HepG2 (cell line): ENCODE measurements around the gene LMTK2. TPM values are rescaled to one million over a fixed set of nuclear protein-coding genes. Genes with fewer than 3 reads are reported as not detected.

ENCODE experiments used
- ARID4A ChIP-seq: sonication (generic); formaldehyde crosslinking; IDR thresholded peaks from 2 replicates; pipeline ENCODE4 v1.5.0; 2020; ENCODE audit warnings: mild to moderate bottlenecking, missing genetic modification reagents, borderline replicate concordance
- FOXK1 ChIP-seq: sonication (generic); formaldehyde crosslinking; IDR thresholded peaks from 2 replicates; pipeline ENCODE4 v1.4.0; 2020; ENCODE audit warnings: low read depth, missing genetic modification reagents, borderline replicate concordance
- GZF1 ChIP-seq: sonication (generic); formaldehyde crosslinking; IDR thresholded peaks from 2 replicates; pipeline ENCODE4 v1.5.1; 2020; ENCODE audit warnings: mild to moderate bottlenecking, missing genetic modification reagents
- HOXA7 ChIP-seq: sonication (generic); formaldehyde crosslinking; IDR thresholded peaks from 2 replicates; pipeline ENCODE4 v1.8.1; 2022; ENCODE audit warnings: mild to moderate bottlenecking, missing genetic modification reagents, moderate library complexity
- IRF9 ChIP-seq: sonication (generic); formaldehyde crosslinking; IDR thresholded peaks from 2 replicates; pipeline ENCODE4 v1.8.0; 2022; ENCODE audit warnings: missing genetic modification reagents, mild to moderate bottlenecking, borderline replicate concordance
- JDP2 ChIP-seq: sonication (generic); formaldehyde crosslinking; IDR thresholded peaks from 2 replicates; pipeline ENCODE4 v1.8.1; 2022; ENCODE audit warnings: missing genetic modification reagents, borderline replicate concordance
- NFKB2 ChIP-seq: sonication (generic); formaldehyde crosslinking; IDR thresholded peaks from 2 replicates; pipeline ENCODE4 v1.4.0; 2020; ENCODE audit warnings: missing genetic modification reagents, borderline replicate concordance
- NFKBIZ ChIP-seq: IDR thresholded peaks from 2 replicates; pipeline ENCODE4 v1.6.1; 2018; ENCODE audit warnings: missing genetic modification reagents, missing compliant biosample characterization
- PRMT3 ChIP-seq: sonication (generic); formaldehyde crosslinking; IDR thresholded peaks from 2 replicates; pipeline ENCODE4 v1.8.1; 2022; ENCODE audit warnings: low read depth, mild to moderate bottlenecking, moderate library complexity, missing genetic modification reagents, borderline replicate concordance
- SAP130 ChIP-seq: IDR thresholded peaks from 2 replicates; pipeline ENCODE4 v1.6.1; 2016; ENCODE audit warnings: low read depth
- SMAD3 ChIP-seq: sonication (generic); formaldehyde crosslinking; IDR thresholded peaks from 2 replicates; pipeline ENCODE4 v1.4.0; 2020; ENCODE audit warnings: missing genetic modification reagents
- SRSF9 ChIP-seq: fragments of 200-400 bp; formaldehyde crosslinking; IDR thresholded peaks from 2 replicates; pipeline ENCODE4 v1.6.1; 2018; ENCODE audit warnings: borderline replicate concordance, mild to moderate bottlenecking, low read depth, low read length; ENCODE audit not compliant: insufficient read depth, poor library complexity, severe bottlenecking
- TBX3 ChIP-seq: fragments of 450-650 bp; IDR thresholded peaks from 2 replicates; pipeline ENCODE4 v1.6.1; 2017; ENCODE audit warnings: antibody characterized with exemption, mild to moderate bottlenecking, inconsistent platforms, borderline replicate concordance
- ZBTB21 ChIP-seq: sonication (generic); formaldehyde crosslinking; IDR thresholded peaks from 2 replicates; pipeline ENCODE4 v1.4.0; 2020; ENCODE audit warnings: missing genetic modification reagents
- ZBTB33 ChIP-seq: sonication (generic); formaldehyde crosslinking; IDR thresholded peaks from 2 replicates; pipeline ENCODE4 v1.4.0; 2020; ENCODE audit warnings: missing genetic modification reagents
- ZBTB7A ChIP-seq: sonication (generic); formaldehyde crosslinking; IDR thresholded peaks from 2 replicates; pipeline ENCODE4 v1.8.0; 2022; ENCODE audit warnings: mild to moderate bottlenecking, missing genetic modification reagents
- ZKSCAN1 ChIP-seq: fragments of 150-350 bp; IDR thresholded peaks from 2 replicates; pipeline ENCODE4 v1.6.1; 2014; ENCODE audit warnings: low read length
- ZNF101 ChIP-seq: sonication (generic); formaldehyde crosslinking; IDR thresholded peaks from 2 replicates; pipeline ENCODE4 v1.4.0; 2020; ENCODE audit warnings: mild to moderate bottlenecking, low read depth, missing genetic modification reagents, borderline replicate concordance
- ZNF367 ChIP-seq: sonication (generic); formaldehyde crosslinking; IDR thresholded peaks from 2 replicates; pipeline ENCODE4 v1.4.0; 2020; ENCODE audit warnings: missing genetic modification reagents, borderline replicate concordance
- ZNF558 ChIP-seq: sonication (generic); formaldehyde crosslinking; IDR thresholded peaks from 2 replicates; pipeline ENCODE4 v1.9.0; 2022; ENCODE audit warnings: mild to moderate bottlenecking, missing genetic modification reagents, borderline replicate concordance
- ZNF629 ChIP-seq: sonication (generic); formaldehyde crosslinking; conservative IDR thresholded peaks from 2 replicates; pipeline ENCODE4 v1.5.0; 2020; ENCODE audit warnings: missing genetic modification reagents
- ZNF644 ChIP-seq: IDR thresholded peaks from 2 replicates; pipeline ENCODE4 v1.6.1; 2016; ENCODE audit warnings: low read depth
- ZNF674 ChIP-seq: sonication (generic); formaldehyde crosslinking; IDR thresholded peaks from 2 replicates; pipeline ENCODE4 v1.5.0; 2020; ENCODE audit warnings: low read depth, mild to moderate bottlenecking, missing genetic modification reagents
- ZNF792 ChIP-seq: IDR thresholded peaks from 2 replicates; pipeline ENCODE4 v1.6.1; 2016
- ZSCAN31 ChIP-seq: sonication (generic); formaldehyde crosslinking; IDR thresholded peaks from 2 replicates; pipeline ENCODE4 v1.5.0; 2020; ENCODE audit warnings: low read depth, mild to moderate bottlenecking, missing genetic modification reagents
- polyA plus RNA-seq, 8 experiments: library from polyadenylated mRNA; depleted of rRNA in 3 of 8; stranded (reverse) in 7 of 8; unstranded in 1 of 8; fragments of >200 nt; fragmentation: Illumina TruSeq in 4 of 8; extraction: Trizol in 4 of 8; gene quantifications; 2 replicates each; pipeline versions ENCODE4 v1.2.1 to v1.2.3, GENCODE V29; 2011 to 2016; ENCODE audit warnings: low read depth in 4 of 8, missing spikeins in 1 of 8, mixed read lengths in 1 of 8; ENCODE audit not compliant: insufficient read depth in 1 of 8
- total RNA-seq, 5 experiments: library from RNA; depleted of rRNA; stranded (reverse); fragments of >200 nt; fragmentation: Illumina TruSeq; extraction: Trizol; gene quantifications; 2 replicates each; pipeline ENCODE4 v1.2.3, GENCODE V29; 2016; ENCODE audit warnings: low read depth in 1 of 5

LMTK2 gene
- total and polyA plus RNA-seq, 2 of the 13 experiments (the other 11 are each of a cell fraction or from before 2014, with no cell fraction given): 9.5 to 11.7 TPM

GRCh38 chr7:98252425-98253054 is 145.9 kb downstream of the LMTK2 start (continued):
- peak; percentile 72 for TF ChIP-seq ARID4A (CRISPR knock-in tag)
- 0 out of 2 replicates have a peak, but pooled peaks have one; percentile 72 for TF ChIP-seq ZNF558 (CRISPR knock-in tag)
- TF ChIP-seq ZNF101 (CRISPR knock-in tag): no peak
- no peak for TF ChIP-seq ZSCAN31 (CRISPR knock-in tag)
- TF ChIP-seq PRMT3: no peak
- no peak for TF ChIP-seq GZF1
- no peak for TF ChIP-seq ZNF674
- no peak for TF ChIP-seq ZNF629
- TF ChIP-seq ZNF792 (CRISPR knock-in tag): no peak
- TF ChIP-seq SMAD3 (CRISPR knock-in tag): no peak
- TF ChIP-seq JDP2: no peak
- TF ChIP-seq TBX3: no peak
- TF ChIP-seq ZBTB21 (CRISPR knock-in tag): no peak
- TF ChIP-seq ZKSCAN1: no peak
- TF ChIP-seq SRSF9: no peak
- no peak; the same call in 1 of the 2 replicates for TF ChIP-seq NFKB2 (CRISPR knock-in tag)
- no peak for TF ChIP-seq FOXK1 (CRISPR knock-in tag)
- peak; percentile 35; the same call in 1 of the 2 replicates for TF ChIP-seq ZBTB7A
- TF ChIP-seq HOXA7 (CRISPR knock-in tag): no peak
- TF ChIP-seq SAP130 (CRISPR knock-in tag): no peak; the same call in 1 of the 2 replicates
- no peak for TF ChIP-seq NFKBIZ (CRISPR knock-in tag)
- TF ChIP-seq ZNF644 (CRISPR knock-in tag): no peak
- no peak for TF ChIP-seq IRF9 (CRISPR knock-in tag)
- TF ChIP-seq ZNF367 (CRISPR knock-in tag): no peak
- no peak for TF ChIP-seq ZBTB33 (CRISPR knock-in tag)
